PFSK-1 (cell line): ENCODE measurements around the gene PIWIL4.

Source experiments
- POLR2AphosphoS5 ChIP-seq: IDR thresholded peaks from 2 replicates; pipeline ENCODE4 v1.6.1; 2012; ENCODE audit warnings: low read depth, mild to moderate bottlenecking, control low read depth, low read length, moderate library complexity
- SIN3A ChIP-seq: IDR thresholded peaks from 2 replicates; pipeline ENCODE4 v1.6.1; 2012; ENCODE audit warnings: mild to moderate bottlenecking, low read length, moderate library complexity, borderline replicate concordance; ENCODE audit not compliant: insufficient read depth
- TAF1 ChIP-seq: IDR thresholded peaks from 2 replicates; pipeline ENCODE4 v1.6.1; 2012; ENCODE audit warnings: low read length, control low read depth, borderline replicate concordance; ENCODE audit not compliant: insufficient read depth
- TF ChIP-seq, protein P1 (sequence below), 2 experiments: IDR thresholded peaks; 2 replicates each; pipeline versions ENCODE4 v1.6.1 to v1.8.0; 2011 to 2012; ENCODE audit warnings: low read depth in 2 of 2, low read length in 2 of 2, control low read depth in 1 of 2, inconsistent platforms in 1 of 2, mild to moderate bottlenecking in 1 of 2, moderate library complexity in 1 of 2; ENCODE audit not compliant: insufficient read depth in 1 of 2

DNA sequence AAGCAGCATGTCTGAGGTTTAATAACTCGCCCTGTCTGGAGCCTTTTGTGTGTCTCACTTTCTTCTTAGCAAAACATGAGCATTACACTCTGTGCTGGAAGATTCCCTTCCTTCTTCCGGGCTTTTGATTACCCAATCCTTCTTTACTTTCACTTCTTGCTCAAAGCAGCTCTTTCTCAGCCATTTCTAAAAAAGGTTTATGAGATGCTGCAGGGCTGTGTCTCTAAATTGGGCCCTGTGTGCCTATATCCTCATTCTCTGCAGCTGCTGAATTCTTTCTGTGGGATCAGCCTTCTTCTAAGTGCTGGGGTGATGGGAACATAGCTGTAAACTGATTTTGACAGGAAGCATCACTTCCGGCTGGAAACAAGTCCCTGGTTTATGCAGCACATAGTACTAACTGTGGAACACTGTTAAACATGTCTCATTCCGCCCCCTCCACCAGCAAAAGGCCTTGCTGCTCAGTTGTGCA lies 71.8 kb downstream of the PIWIL4 start:
- TF ChIP-seq POLR2AphosphoS5 (no peak), SIN3A (no peak), TAF1 (no peak)
- TF ChIP-seq, protein P1, sequence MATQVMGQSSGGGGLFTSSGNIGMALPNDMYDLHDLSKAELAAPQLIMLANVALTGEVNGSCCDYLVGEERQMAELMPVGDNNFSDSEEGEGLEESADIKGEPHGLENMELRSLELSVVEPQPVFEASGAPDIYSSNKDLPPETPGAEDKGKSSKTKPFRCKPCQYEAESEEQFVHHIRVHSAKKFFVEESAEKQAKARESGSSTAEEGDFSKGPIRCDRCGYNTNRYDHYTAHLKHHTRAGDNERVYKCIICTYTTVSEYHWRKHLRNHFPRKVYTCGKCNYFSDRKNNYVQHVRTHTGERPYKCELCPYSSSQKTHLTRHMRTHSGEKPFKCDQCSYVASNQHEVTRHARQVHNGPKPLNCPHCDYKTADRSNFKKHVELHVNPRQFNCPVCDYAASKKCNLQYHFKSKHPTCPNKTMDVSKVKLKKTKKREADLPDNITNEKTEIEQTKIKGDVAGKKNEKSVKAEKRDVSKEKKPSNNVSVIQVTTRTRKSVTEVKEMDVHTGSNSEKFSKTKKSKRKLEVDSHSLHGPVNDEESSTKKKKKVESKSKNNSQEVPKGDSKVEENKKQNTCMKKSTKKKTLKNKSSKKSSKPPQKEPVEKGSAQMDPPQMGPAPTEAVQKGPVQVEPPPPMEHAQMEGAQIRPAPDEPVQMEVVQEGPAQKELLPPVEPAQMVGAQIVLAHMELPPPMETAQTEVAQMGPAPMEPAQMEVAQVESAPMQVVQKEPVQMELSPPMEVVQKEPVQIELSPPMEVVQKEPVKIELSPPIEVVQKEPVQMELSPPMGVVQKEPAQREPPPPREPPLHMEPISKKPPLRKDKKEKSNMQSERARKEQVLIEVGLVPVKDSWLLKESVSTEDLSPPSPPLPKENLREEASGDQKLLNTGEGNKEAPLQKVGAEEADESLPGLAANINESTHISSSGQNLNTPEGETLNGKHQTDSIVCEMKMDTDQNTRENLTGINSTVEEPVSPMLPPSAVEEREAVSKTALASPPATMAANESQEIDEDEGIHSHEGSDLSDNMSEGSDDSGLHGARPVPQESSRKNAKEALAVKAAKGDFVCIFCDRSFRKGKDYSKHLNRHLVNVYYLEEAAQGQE (IDR thresholded peaks at IDR 0.05; ENCODE audit: insufficient read depth in 1 of 2, low read depth in 2 of 2, low read length in 2 of 2), result no peak
